Ectodermal cell (in vitro differentiated cells): ENCODE results near the gene NEGR1.

Experiments
- H3K27ac ChIP-seq: 2 replicates; pipeline ENCODE4 v1.7.0; 2013; ENCODE audit warnings: mild to moderate bottlenecking, low read depth, low read length; ENCODE audit not compliant: insufficient read depth, poor library complexity, severe bottlenecking
- H3K27me3 ChIP-seq: 2 replicates; pipeline ENCODE4 v1.7.0; 2013; ENCODE audit warnings: mild to moderate bottlenecking, low read length; ENCODE audit not compliant: insufficient read depth, control insufficient read depth, poor library complexity, severe bottlenecking
- H3K36me3 ChIP-seq: one replicate; pipeline ENCODE4 v1.7.0; 2013; ENCODE audit warnings: low read length; ENCODE audit not compliant: control insufficient read depth, insufficient read depth
- H3K4me1 ChIP-seq: one replicate; pipeline ENCODE4 v1.7.0; 2013; ENCODE audit warnings: low read length; ENCODE audit not compliant: control insufficient read depth, insufficient read depth
- H3K4me3 ChIP-seq: 2 replicates; pipeline ENCODE4 v1.7.0; 2013; ENCODE audit warnings: low read depth, low read length, control low read depth; ENCODE audit not compliant: insufficient read depth
- H3K9me3 ChIP-seq: 2 replicates; pipeline ENCODE4 v1.7.0; 2013; ENCODE audit warnings: mild to moderate bottlenecking, low read length, moderate library complexity; ENCODE audit not compliant: control insufficient read depth
- WGBS, 2 experiments: methylation state at CpG; one replicate each; pipeline ENCODE4 v1.1.7; 2013; ENCODE audit warnings: missing lambda C conversion rate in 2 of 2; 5-methylcytosine and 5-hydroxymethylcytosine counted together

Gene NEGR1

DNA sequence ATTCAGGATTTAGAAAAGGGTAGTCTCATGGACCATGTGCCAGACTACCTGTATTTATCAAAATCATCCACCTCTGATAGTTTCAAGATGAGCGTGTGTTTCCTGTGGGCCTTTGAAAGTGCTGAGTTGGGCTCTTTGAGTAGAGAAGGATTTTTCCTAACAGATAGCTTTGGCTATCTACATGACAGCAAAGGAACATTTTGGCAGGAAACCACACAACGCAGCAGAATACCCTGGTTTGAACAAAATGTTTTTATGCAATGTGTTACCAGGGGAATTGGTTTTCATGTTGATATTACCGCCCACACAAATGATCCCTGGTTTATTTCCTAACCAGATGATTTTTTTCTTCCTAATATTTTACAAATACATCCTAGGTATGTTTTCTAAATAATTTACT is 431.4 kb downstream of the NEGR1 start:
- H3K4me3 ChIP-seq, result no peak overlapping the region
- no peaks in the 10 kb centered on the region for H3K9me3 ChIP-seq
- no peaks in the 10 kb centered on the region for H3K27me3 ChIP-seq
- WGBS, 2 experiments, result 91 to 93% methylated on average over 2 of the region's 3 CpGs
- H3K4me1 ChIP-seq, result no peaks in the 10 kb centered on the region
- H3K36me3 ChIP-seq, result no peaks in the 10 kb centered on the region
- no peak overlapping the region for H3K27ac ChIP-seq

- H3K27me3 ChIP-seq, result no peaks in the 10 kb centered on the region
- no peaks in the 10 kb centered on the region for H3K36me3 ChIP-seq
- H3K4me1 ChIP-seq, result no peaks in the 10 kb centered on the region
- H3K9me3 ChIP-seq, result no peaks in the 10 kb centered on the region
- no peak overlapping the region for H3K4me3 ChIP-seq
- H3K27ac ChIP-seq, result no peak overlapping the region
Observed at GRCh38 chr1:71850515-71850914, 431.8 kb downstream of the NEGR1 start.

DNA sequence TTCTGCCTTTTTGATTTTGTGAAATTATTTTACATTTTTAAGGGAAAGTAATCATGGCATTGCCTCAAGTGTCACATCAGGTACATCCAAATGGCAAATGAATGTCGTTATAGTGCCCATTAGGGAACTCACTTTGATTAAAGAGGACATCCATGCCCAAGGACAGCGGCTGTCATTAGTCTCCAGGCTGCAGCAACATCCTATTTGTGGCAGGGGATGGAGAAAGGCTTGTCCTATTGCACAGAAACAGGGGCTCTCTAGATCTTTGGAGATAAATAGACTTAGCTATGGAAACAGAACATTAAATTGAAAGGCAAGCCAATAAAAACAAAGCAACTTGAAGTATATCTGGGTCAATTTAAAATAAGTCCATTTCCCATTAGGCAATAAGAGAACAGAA is 439.3 kb downstream of the NEGR1 start:
- 90 to 96% methylated on average over 2 of the region's 2 CpGs for WGBS, 2 experiments
- H3K4me3 ChIP-seq, result no peak overlapping the region
- H3K9me3 ChIP-seq, result no peaks in the 10 kb centered on the region
- H3K4me1 ChIP-seq, result no peaks in the 10 kb centered on the region
- no peak overlapping the region for H3K27ac ChIP-seq
- H3K27me3 ChIP-seq, result no peaks in the 10 kb centered on the region
- no peaks in the 10 kb centered on the region for H3K36me3 ChIP-seq

DNA sequence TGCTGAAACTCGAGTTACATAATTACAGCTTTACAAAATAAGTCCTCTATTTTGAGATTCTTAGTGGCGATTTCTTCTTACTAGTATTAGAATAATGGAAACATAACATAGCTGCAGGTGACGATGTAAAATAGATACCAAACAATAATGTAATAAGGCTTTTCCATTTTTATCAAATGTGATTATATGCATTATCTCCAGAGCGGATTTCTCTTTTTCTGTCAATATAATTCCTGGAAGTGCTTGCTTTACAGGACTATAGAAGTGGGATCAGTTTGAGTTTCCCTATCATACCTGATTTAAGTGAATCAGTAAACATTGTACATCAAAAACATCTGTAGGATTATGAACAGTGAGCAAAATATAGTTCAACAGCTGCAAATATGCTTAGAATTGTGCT is 442.5 kb downstream of the NEGR1 start:
- 67 to 86% methylated on average over 1 to 2 of the region's 4 CpGs for WGBS, 2 experiments
- H3K36me3 ChIP-seq, result no peaks in the 10 kb centered on the region
- H3K4me3 ChIP-seq, result no peak overlapping the region
- H3K9me3 ChIP-seq, result no peaks in the 10 kb centered on the region
- no peak overlapping the region for H3K27ac ChIP-seq
- no peaks in the 10 kb centered on the region for H3K27me3 ChIP-seq
- no peaks in the 10 kb centered on the region for H3K4me1 ChIP-seq

DNA sequence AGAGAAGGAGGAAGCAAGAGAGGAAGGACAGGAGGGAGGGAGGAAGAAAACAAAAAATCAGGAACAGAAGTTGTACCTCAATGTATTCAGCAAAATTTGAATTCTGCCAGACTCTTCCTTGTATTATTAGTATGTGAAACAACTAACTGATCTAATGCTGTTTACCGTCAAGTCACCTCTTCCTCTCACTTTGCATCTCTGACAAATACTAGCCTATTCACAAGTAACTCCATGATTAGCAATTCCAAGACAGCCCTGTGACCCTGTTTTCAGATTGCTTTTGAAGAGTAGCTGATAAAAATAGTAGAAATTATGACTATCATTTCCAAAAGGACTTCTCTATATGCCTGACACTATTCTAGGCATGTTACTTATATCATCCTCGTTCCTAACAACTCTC is 445.4 kb downstream of the NEGR1 start:
- H3K27me3 ChIP-seq, result no peaks in the 10 kb centered on the region
- H3K27ac ChIP-seq, result no peak overlapping the region
- no peaks in the 10 kb centered on the region for H3K9me3 ChIP-seq
- no peak overlapping the region for H3K4me3 ChIP-seq
- no peaks in the 10 kb centered on the region for H3K4me1 ChIP-seq
- H3K36me3 ChIP-seq, result no peaks in the 10 kb centered on the region
- 51% methylated on average over 2 of the region's 2 CpGs; no CpG with 5 or more reads in 1 of the 2 experiments for WGBS, 2 experiments

DNA sequence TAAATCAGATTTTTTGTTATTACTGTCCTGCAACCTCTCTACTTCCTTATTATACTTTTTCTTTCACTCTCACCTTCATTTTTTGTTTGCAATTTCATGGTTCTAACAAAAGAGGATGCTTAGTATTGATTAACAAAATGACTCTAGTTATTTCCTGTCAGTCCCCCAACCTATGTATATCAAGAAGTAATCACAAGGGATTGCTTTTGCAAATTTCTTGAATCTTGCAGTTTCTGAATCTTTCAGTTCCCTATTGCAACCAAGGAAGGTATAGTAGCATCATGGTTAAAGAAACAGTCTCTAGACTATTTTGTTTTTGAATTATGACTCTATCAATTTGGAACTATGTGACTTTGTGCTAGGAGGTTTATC is 446.9 kb downstream of the NEGR1 start:
- Histone ChIP-seq H3K4me1 (no peaks in the 10 kb centered on the region), H3K27me3 (no peaks in the 10 kb centered on the region), H3K36me3 (no peaks in the 10 kb centered on the region), H3K27ac (no peak overlapping the region), H3K9me3 (no peaks in the 10 kb centered on the region), H3K4me3 (no peak overlapping the region)

DNA sequence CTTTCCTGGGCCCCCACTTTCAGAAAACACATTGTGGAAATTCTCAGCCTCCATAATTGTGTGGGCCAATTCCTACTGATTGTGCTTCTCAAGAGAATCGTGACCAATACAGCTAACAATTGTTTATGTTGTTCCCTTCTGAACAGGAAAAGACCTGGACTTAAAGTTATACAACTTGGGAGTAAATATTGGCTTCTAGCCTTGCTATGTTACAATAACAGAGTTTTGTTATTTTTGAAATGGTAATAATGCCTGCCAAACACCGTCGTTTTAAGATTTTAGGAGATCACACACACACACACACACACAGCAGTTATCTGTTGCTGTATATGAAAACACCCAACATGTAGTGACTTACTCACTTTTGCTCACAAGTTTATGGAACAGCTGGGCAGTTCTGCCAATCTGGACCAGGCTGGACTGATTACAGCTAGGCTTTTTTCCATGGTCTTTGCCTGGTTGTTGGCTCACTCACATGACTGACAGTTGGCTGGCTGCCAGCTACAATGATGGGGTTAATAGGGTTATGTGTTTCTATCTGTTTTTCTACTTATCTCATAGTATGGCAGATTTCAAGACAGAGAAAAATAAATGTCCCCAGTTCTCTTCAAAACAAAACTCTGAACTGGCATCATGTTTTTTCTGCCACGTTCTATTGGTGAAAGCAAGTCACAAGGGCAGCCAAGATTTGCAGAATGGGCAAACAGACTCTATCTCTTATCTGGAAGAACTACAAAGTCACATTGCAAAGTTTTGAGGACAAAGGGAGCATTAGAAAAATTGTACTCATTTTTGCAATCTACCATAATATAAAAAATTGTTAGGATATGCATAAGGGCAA is 447.5 kb downstream of the NEGR1 start:
- Histone ChIP-seq H3K27ac (no peak overlapping the region), H3K36me3 (no peaks in the 10 kb centered on the region), H3K9me3 (no peaks in the 10 kb centered on the region), H3K27me3 (no peaks in the 10 kb centered on the region), H3K4me3 (no peak overlapping the region), H3K4me1 (no peaks in the 10 kb centered on the region)
- WGBS, 2 experiments, result 96% methylated on average over 4 of the region's 4 CpGs

DNA sequence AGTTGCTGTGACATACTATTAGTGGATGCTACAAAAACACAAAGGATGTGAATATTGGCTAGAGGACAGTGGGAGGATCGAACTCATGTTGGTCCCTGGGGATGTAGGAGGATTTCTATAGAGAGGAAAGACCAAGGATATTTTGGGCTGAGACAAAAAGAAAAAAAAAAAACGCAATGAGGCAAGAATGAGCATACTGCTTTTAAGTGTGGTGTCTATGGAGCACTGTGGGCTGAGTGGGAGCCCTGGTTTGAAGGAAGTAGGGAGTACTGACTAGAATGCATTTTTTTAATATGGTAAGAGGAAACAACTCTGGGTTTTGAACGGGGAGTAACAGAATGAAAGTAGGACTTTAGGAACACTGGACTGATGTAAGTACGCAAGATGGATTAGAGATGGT is 450.7 kb downstream of the NEGR1 start:
- Histone ChIP-seq H3K4me3 (no peak overlapping the region), H3K9me3 (no peaks in the 10 kb centered on the region)
- 91 to 94% methylated on average over 4 of the region's 4 CpGs for WGBS, 2 experiments

GRCh38 chr1:71829346-71829745 is 453.0 kb downstream of the NEGR1 start:
- Histone ChIP-seq H3K4me1 (peaks cover 6% of the 10 kb centered on the region), H3K36me3 (no peaks in the 10 kb centered on the region), H3K4me3 (no peak overlapping the region), H3K27me3 (no peaks in the 10 kb centered on the region), H3K27ac (no peak overlapping the region), H3K9me3 (no peaks in the 10 kb centered on the region)
- 87 to 89% methylated on average over 8 of the region's 8 CpGs for WGBS, 2 experiments

More for the DNA sequence above, 450.7 kb downstream of the NEGR1 start:
- no peaks in the 10 kb centered on the region for H3K27me3 ChIP-seq
- H3K36me3 ChIP-seq, result no peaks in the 10 kb centered on the region
- peaks cover 6% of the 10 kb centered on the region for H3K4me1 ChIP-seq
- H3K27ac ChIP-seq, result no peak overlapping the region

GRCh38 chr1:71828431-71829012 is 453.8 kb downstream of the NEGR1 start:
- H3K27ac ChIP-seq, result no peak overlapping the region
- H3K36me3 ChIP-seq, result no peaks in the 10 kb centered on the region
- no peak overlapping the region for H3K4me3 ChIP-seq
- H3K27me3 ChIP-seq, result no peaks in the 10 kb centered on the region
- 40 to 80% methylated on average over 1 to 3 of the region's 3 CpGs for WGBS, 2 experiments
- peaks cover 6% of the 10 kb centered on the region for H3K4me1 ChIP-seq
- H3K9me3 ChIP-seq, result no peaks in the 10 kb centered on the region
